Transverse colon (tissue), 4 donors: ENCODE data around the gene TUBB2B.

Source experiments
- CTCF ChIP-seq, 5 experiments: fragments of 200-600 bp in 3 of 5; fragments of 450-650 bp in 2 of 5; sonication (generic) in 3 of 5; IDR thresholded peaks; 1 replicate in 2 of 5; 2 replicates in 3 of 5; pipeline ENCODE4 v1.5.1; 2016 to 2017; ENCODE audit warnings: antibody characterized with exemption in 5 of 5, inconsistent platforms in 3 of 5, mild to moderate bottlenecking in 2 of 5, moderate library complexity in 1 of 5
- POLR2A ChIP-seq: fragments of 450-650 bp; IDR thresholded peaks from one replicate; pipeline ENCODE4 v1.6.1; 2016; ENCODE audit warnings: antibody characterized with exemption, mild to moderate bottlenecking, moderate library complexity
- POLR2AphosphoS5 ChIP-seq, 3 donors: sonication (generic); formaldehyde crosslinking; IDR thresholded peaks; one replicate each; pipeline ENCODE4 v1.6.1; 2016; ENCODE audit warnings: antibody characterized with exemption in 3 of 3

GRCh38 chr6:3266170-3266569 is 38.7 kb upstream of the TUBB2B start:
- TF ChIP-seq CTCF (IDR thresholded peaks at IDR 0.05): no peak
- TF ChIP-seq POLR2A: no peak
- no peak for TF ChIP-seq POLR2AphosphoS5 (IDR thresholded peaks at IDR 0.05)
